Activated naive CD4-positive, alpha-beta T cell treated with anti-CD3 and anti-CD28 coated beads for 36 hours (primary cell): ENCODE data around the gene HIBADH. TPM values are rescaled to one million over a fixed set of nuclear protein-coding genes. Genes with fewer than 3 reads are reported as not detected.

ENCODE experiments used
- CTCF ChIA-PET: fragments of 350-600 bp; sonication (Branson Sonifier 250); formaldehyde crosslinking; loops from one replicate; lab custom pipeline; 2021; ENCODE audit warnings: antibody characterized with exemption; lab: Charles Lee
- DNase-seq: peaks from one replicate; pipeline ENCODE4 v3.0.0-alpha.2; 2020
- H3K27ac Mint-ChIP-seq: one replicate; pipeline ENCODE4 v1.8.0; 2021; ENCODE audit warnings: mild to moderate bottlenecking, mixed read lengths
- H3K27me3 Mint-ChIP-seq: one replicate; pipeline ENCODE4 v1.8.0; 2021; ENCODE audit warnings: low read depth, mixed read lengths
- H3K36me3 Mint-ChIP-seq: one replicate; pipeline ENCODE4 v1.8.0; 2021; ENCODE audit warnings: low read depth, mixed read lengths
- H3K4me1 Mint-ChIP-seq: one replicate; pipeline ENCODE4 v1.8.0; 2021; ENCODE audit warnings: low read depth, mixed read lengths
- H3K4me3 Mint-ChIP-seq: one replicate; pipeline ENCODE4 v1.8.0; 2021; ENCODE audit warnings: mild to moderate bottlenecking, moderate library complexity, mixed read lengths
- H3K9me3 Mint-ChIP-seq: one replicate; pipeline ENCODE4 v1.8.0; 2021; ENCODE audit warnings: mixed read lengths
- intact Hi-C: fragments of 100-400 bp; cut with micrococcal nuclease; formaldehyde crosslinking; loops from one replicate; pipeline ENCODE4 v1.15.1; 2023
- total RNA-seq, 2 experiments: library from RNA; stranded (reverse); gene quantifications; one replicate each; pipeline ENCODE4 v1.2.3, GENCODE V29; 2021

HIBADH gene
- total RNA-seq, 2 experiments from 2014 or later = 20.8 to 22.5 TPM

- CTCF ChIA-PET = interaction anchor here (2.4 kb wide), 1 partner anchor 21 kb away, joined by 8 read pairs; no protein-coding TSS in a partner anchor
- intact Hi-C loops = no loop called here
- H3K4me3 Mint-ChIP-seq = no peak overlapping the region
- H3K27me3 Mint-ChIP-seq = no peaks in the 10 kb centered on the region
- no peaks in the 10 kb centered on the region for H3K9me3 Mint-ChIP-seq
- H3K4me1 Mint-ChIP-seq = no peaks in the 10 kb centered on the region
- H3K36me3 Mint-ChIP-seq = no peaks in the 10 kb centered on the region
- no peak for DNase-seq
- H3K27ac Mint-ChIP-seq = no peak overlapping the region
These were observed 109.4 kb downstream of the HIBADH start for GRCh38 chr7:27553273-27553672.

GRCh38 chr7:27551803-27552400 lies 110.8 kb downstream of the HIBADH start:
- intact Hi-C loops = no loop called here
- DNase-seq = no peak
- no peaks in the 10 kb centered on the region for H3K27me3 Mint-ChIP-seq
- H3K4me3 Mint-ChIP-seq = no peak overlapping the region
- H3K9me3 Mint-ChIP-seq = no peaks in the 10 kb centered on the region
- no peaks in the 10 kb centered on the region for H3K36me3 Mint-ChIP-seq
- H3K4me1 Mint-ChIP-seq = no peaks in the 10 kb centered on the region
- no peak overlapping the region for H3K27ac Mint-ChIP-seq
- CTCF ChIA-PET = interaction anchor here (1.2 to 2.4 kb wide), 2 partner anchors 23 to 468 kb away, joined by 3 to 8 read pairs; no protein-coding TSS in a partner anchor

GRCh38 chr7:27549606-27550005 lies 113.1 kb downstream of the HIBADH start:
- Mint-ChIP-seq H3K4me1 (no peaks in the 10 kb centered on the region), H3K4me3 (no peak overlapping the region), H3K27ac (no peak overlapping the region), H3K27me3 (no peaks in the 10 kb centered on the region), H3K36me3 (peaks cover 2% of the 10 kb centered on the region), H3K9me3 (no peaks in the 10 kb centered on the region)
- DNase-seq = no peak
- CTCF ChIA-PET = no interaction called here
- intact Hi-C loops = no loop called here

GRCh38 chr7:27548304-27548703 lies 114.4 kb downstream of the HIBADH start:
- no peaks in the 10 kb centered on the region for H3K27me3 Mint-ChIP-seq

GRCh38 chr7:27547401-27547800 lies 115.3 kb downstream of the HIBADH start:
- DNase-seq = no peak
- Mint-ChIP-seq H3K9me3 (no peaks in the 10 kb centered on the region), H3K4me3 (no peak overlapping the region), H3K27ac (no peak overlapping the region), H3K4me1 (no peaks in the 10 kb centered on the region), H3K27me3 (no peaks in the 10 kb centered on the region), H3K36me3 (peaks cover 6% of the 10 kb centered on the region)
- intact Hi-C loops = no loop called here
- CTCF ChIA-PET = no interaction called here

More at GRCh38 chr7:27548304-27548703, 114.4 kb downstream of the HIBADH start:
- no peak overlapping the region for H3K27ac Mint-ChIP-seq
- peaks cover 2% of the 10 kb centered on the region for H3K36me3 Mint-ChIP-seq
- CTCF ChIA-PET = no interaction called here
- no peak for DNase-seq
- no peaks in the 10 kb centered on the region for H3K4me1 Mint-ChIP-seq
- H3K4me3 Mint-ChIP-seq = no peak overlapping the region
- H3K9me3 Mint-ChIP-seq = no peaks in the 10 kb centered on the region
- intact Hi-C loops = no loop called here

GRCh38 chr7:27546610-27547009 lies 116.1 kb downstream of the HIBADH start:
- intact Hi-C loops = no loop called here
- H3K4me1 Mint-ChIP-seq = no peaks in the 10 kb centered on the region
- no peaks in the 10 kb centered on the region for H3K9me3 Mint-ChIP-seq
- CTCF ChIA-PET = no interaction called here
- H3K27ac Mint-ChIP-seq = no peak overlapping the region
- no peak overlapping the region for H3K4me3 Mint-ChIP-seq
- H3K36me3 Mint-ChIP-seq = peaks cover 11% of the 10 kb centered on the region
- DNase-seq = no peak
- no peaks in the 10 kb centered on the region for H3K27me3 Mint-ChIP-seq

GRCh38 chr7:27535795-27536194 lies 126.9 kb downstream of the HIBADH start:
- H3K9me3 Mint-ChIP-seq = no peaks in the 10 kb centered on the region
- H3K36me3 Mint-ChIP-seq = peaks cover 22% of the 10 kb centered on the region
- CTCF ChIA-PET = no interaction called here
- no peaks in the 10 kb centered on the region for H3K27me3 Mint-ChIP-seq
- DNase-seq = no peak
- intact Hi-C loops = no loop called here
- no peak overlapping the region for H3K4me3 Mint-ChIP-seq
- H3K27ac Mint-ChIP-seq = no peak overlapping the region
- H3K4me1 Mint-ChIP-seq = no peaks in the 10 kb centered on the region

- Mint-ChIP-seq H3K9me3 (no peaks in the 10 kb centered on the region), H3K36me3 (peaks cover 21% of the 10 kb centered on the region), H3K4me3 (no peak overlapping the region), H3K27me3 (no peaks in the 10 kb centered on the region), H3K4me1 (no peaks in the 10 kb centered on the region), H3K27ac (no peak overlapping the region)
- intact Hi-C loops = no loop called here
- CTCF ChIA-PET = no interaction called here
- DNase-seq = no peak
These were observed 129.0 kb downstream of the HIBADH start for GRCh38 chr7:27533652-27534081.

GRCh38 chr7:27532314-27532713 lies 130.4 kb downstream of the HIBADH start:
- Mint-ChIP-seq H3K36me3 (peaks cover 26% of the 10 kb centered on the region), H3K27me3 (no peaks in the 10 kb centered on the region), H3K4me3 (no peak overlapping the region), H3K4me1 (no peaks in the 10 kb centered on the region), H3K27ac (no peak overlapping the region), H3K9me3 (no peaks in the 10 kb centered on the region)
- intact Hi-C loops = no loop called here
- CTCF ChIA-PET = no interaction called here
- no peak for DNase-seq

GRCh38 chr7:27527348-27527714 lies 135.4 kb downstream of the HIBADH start:
- H3K36me3 Mint-ChIP-seq = peaks cover 41% of the 10 kb centered on the region
- H3K27ac Mint-ChIP-seq = no peak overlapping the region
- CTCF ChIA-PET = interaction anchor here (0.6 kb wide), 1 partner anchor 610 kb away, joined by 3 read pairs; no protein-coding TSS in a partner anchor
- H3K9me3 Mint-ChIP-seq = no peaks in the 10 kb centered on the region
- no peak overlapping the region for H3K4me3 Mint-ChIP-seq
- DNase-seq = no peak
- intact Hi-C loops = no loop called here
- no peaks in the 10 kb centered on the region for H3K27me3 Mint-ChIP-seq
- no peaks in the 10 kb centered on the region for H3K4me1 Mint-ChIP-seq

- no peak overlapping the region for H3K27ac Mint-ChIP-seq
- no peak overlapping the region for H3K4me3 Mint-ChIP-seq
- H3K4me1 Mint-ChIP-seq = no peaks in the 10 kb centered on the region
- peaks cover 41% of the 10 kb centered on the region for H3K36me3 Mint-ChIP-seq
- CTCF ChIA-PET = interaction anchor here (0.6 kb wide), 1 partner anchor 611 kb away, joined by 3 read pairs; no protein-coding TSS in a partner anchor
- H3K27me3 Mint-ChIP-seq = no peaks in the 10 kb centered on the region
- no peak for DNase-seq
- H3K9me3 Mint-ChIP-seq = no peaks in the 10 kb centered on the region
- intact Hi-C loops = no loop called here
These were observed 135.9 kb downstream of the HIBADH start for GRCh38 chr7:27526611-27527347.

GRCh38 chr7:27526131-27526530 lies 136.6 kb downstream of the HIBADH start:
- intact Hi-C loops = no loop called here

GRCh38 chr7:27523321-27523720 lies 139.4 kb downstream of the HIBADH start:
- Mint-ChIP-seq H3K4me1 (no peaks in the 10 kb centered on the region), H3K4me3 (no peak overlapping the region), H3K9me3 (no peaks in the 10 kb centered on the region), H3K27me3 (no peaks in the 10 kb centered on the region), H3K36me3 (peaks cover 23% of the 10 kb centered on the region), H3K27ac (no peak overlapping the region)
- intact Hi-C loops = no loop called here
- CTCF ChIA-PET = no interaction called here
- DNase-seq = no peak

More at GRCh38 chr7:27526131-27526530, 136.6 kb downstream of the HIBADH start:
- CTCF ChIA-PET = no interaction called here
- DNase-seq = no peak
- H3K4me1 Mint-ChIP-seq = no peaks in the 10 kb centered on the region
- H3K9me3 Mint-ChIP-seq = no peaks in the 10 kb centered on the region
- H3K27ac Mint-ChIP-seq = no peak overlapping the region
- H3K36me3 Mint-ChIP-seq = peaks cover 40% of the 10 kb centered on the region
- no peaks in the 10 kb centered on the region for H3K27me3 Mint-ChIP-seq
- H3K4me3 Mint-ChIP-seq = no peak overlapping the region
